Measurements from ENCODE around the gene RFX1. TPM values are rescaled to one million over a fixed set of nuclear protein-coding genes. Genes with fewer than 3 reads are reported as not detected.

RFX1 gene
- total and polyA plus RNA-seq, 9 of the 15 experiments (the other 6 are each of a cell fraction or from before 2014, with no cell fraction given), result 0.14 to 19.3 (median 1.2) TPM

DNA sequence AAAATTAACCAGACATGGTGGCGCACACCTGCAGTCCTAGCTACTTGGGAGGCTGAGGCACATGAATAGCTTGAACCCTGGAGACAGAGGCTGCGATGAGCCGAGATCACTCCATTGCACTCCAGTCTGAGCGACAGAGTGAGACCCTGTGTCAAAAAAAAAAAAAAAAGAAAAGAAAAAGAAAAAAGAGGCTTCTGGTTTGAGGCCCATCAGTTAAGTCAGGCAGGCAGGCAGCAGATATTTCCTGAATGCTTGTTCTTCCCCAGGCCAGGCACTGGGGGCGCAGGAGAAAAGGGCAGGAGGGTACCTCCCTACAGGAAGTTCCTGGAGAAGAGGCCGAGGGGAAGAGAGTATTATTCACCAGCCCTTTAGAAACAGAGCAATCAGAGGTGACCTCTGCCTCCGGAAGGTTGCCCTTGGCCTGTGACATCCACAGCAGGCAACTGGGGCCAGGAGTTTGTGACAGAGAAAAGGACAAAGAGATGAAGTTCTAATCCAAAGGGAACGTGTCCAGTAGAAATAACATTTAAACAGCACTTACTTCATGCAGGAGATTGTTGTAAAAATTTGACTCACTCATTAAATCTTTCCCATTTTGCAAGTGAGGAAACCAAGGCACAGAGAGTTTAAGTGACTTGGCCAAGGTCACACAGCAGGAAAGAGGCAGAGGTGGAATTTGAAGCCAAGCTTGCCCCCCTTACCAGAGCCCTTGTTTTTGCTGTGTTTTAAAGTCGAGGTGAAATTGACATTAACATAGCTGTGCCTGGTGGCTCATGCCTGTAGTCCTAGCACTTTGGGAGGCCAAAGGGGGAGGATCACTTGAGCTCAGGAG lies 17.5 kb upstream of the RFX1 start (continued):
- TF ChIP-seq ZNF408 (CRISPR knock-in tag; IDR thresholded peaks at IDR 0.05; ENCODE audit: low read depth) (no peak), MCM5 (IDR thresholded peaks at IDR 0.05; ENCODE audit: low read depth) (no peak), ZC3H4 (CRISPR knock-in tag; IDR thresholded peaks at IDR 0.05; ENCODE audit: borderline replicate concordance) (no peak), DPF2 (IDR thresholded peaks at IDR 0.05) (peak; percentile 45; the same call in 1 of the 2 replicates), GATAD2B (IDR thresholded peaks at IDR 0.05; ENCODE audit: borderline replicate concordance) (peak; percentile 32; the same call in 1 of the 2 replicates), KDM4B (IDR thresholded peaks at IDR 0.05; ENCODE audit: borderline replicate concordance in 2 of 2, low read depth in 1 of 2) (0 out of 4 replicates have a peak, but pooled peaks of 1 of the 2 experiments have one; percentile 5), NR2F6 (CRISPR knock-in tag; IDR thresholded peaks at IDR 0.05) (no peak), E2F3 (CRISPR knock-in tag; IDR thresholded peaks at IDR 0.05) (no peak), TBL1XR1 (IDR thresholded peaks at IDR 0.05; ENCODE audit: low read length in 2 of 2) (peak in 1 of 2 experiments; percentile 47; a peak in 1 of 4 replicates), XRCC5 (IDR thresholded peaks at IDR 0.05; ENCODE audit: low read depth, low read length) (peak; percentile 74; the same call in 1 of the 2 replicates), MAFK (IDR thresholded peaks at IDR 0.05; ENCODE audit: low read length) (no peak), ZKSCAN1 (IDR thresholded peaks at IDR 0.05; ENCODE audit: low read depth, low read length) (no peak), TRIM28 (IDR thresholded peaks at IDR 0.05) (peak; percentile 83)
- TF ChIP-seq, protein P1, sequence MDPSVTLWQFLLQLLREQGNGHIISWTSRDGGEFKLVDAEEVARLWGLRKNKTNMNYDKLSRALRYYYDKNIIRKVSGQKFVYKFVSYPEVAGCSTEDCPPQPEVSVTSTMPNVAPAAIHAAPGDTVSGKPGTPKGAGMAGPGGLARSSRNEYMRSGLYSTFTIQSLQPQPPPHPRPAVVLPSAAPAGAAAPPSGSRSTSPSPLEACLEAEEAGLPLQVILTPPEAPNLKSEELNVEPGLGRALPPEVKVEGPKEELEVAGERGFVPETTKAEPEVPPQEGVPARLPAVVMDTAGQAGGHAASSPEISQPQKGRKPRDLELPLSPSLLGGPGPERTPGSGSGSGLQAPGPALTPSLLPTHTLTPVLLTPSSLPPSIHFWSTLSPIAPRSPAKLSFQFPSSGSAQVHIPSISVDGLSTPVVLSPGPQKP (CRISPR knock-in tag; IDR thresholded peaks at IDR 0.05), result no peak
- TF ChIP-seq, protein P2, sequence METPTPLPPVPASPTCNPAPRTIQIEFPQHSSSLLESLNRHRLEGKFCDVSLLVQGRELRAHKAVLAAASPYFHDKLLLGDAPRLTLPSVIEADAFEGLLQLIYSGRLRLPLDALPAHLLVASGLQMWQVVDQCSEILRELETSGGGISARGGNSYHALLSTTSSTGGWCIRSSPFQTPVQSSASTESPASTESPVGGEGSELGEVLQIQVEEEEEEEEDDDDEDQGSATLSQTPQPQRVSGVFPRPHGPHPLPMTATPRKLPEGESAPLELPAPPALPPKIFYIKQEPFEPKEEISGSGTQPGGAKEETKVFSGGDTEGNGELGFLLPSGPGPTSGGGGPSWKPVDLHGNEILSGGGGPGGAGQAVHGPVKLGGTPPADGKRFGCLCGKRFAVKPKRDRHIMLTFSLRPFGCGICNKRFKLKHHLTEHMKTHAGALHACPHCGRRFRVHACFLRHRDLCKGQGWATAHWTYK (CRISPR knock-in tag; IDR thresholded peaks at IDR 0.05), result no peak
- TF ChIP-seq, protein P3, sequence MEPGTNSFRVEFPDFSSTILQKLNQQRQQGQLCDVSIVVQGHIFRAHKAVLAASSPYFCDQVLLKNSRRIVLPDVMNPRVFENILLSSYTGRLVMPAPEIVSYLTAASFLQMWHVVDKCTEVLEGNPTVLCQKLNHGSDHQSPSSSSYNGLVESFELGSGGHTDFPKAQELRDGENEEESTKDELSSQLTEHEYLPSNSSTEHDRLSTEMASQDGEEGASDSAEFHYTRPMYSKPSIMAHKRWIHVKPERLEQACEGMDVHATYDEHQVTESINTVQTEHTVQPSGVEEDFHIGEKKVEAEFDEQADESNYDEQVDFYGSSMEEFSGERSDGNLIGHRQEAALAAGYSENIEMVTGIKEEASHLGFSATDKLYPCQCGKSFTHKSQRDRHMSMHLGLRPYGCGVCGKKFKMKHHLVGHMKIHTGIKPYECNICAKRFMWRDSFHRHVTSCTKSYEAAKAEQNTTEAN (CRISPR knock-in tag; IDR thresholded peaks at IDR 0.05), result no peak
- TF ChIP-seq, protein P4, sequence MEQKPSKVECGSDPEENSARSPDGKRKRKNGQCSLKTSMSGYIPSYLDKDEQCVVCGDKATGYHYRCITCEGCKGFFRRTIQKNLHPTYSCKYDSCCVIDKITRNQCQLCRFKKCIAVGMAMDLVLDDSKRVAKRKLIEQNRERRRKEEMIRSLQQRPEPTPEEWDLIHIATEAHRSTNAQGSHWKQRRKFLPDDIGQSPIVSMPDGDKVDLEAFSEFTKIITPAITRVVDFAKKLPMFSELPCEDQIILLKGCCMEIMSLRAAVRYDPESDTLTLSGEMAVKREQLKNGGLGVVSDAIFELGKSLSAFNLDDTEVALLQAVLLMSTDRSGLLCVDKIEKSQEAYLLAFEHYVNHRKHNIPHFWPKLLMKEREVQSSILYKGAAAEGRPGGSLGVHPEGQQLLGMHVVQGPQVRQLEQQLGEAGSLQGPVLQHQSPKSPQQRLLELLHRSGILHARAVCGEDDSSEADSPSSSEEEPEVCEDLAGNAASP (IDR thresholded peaks at IDR 0.05), result no peak
- TF ChIP-seq, protein P5, sequence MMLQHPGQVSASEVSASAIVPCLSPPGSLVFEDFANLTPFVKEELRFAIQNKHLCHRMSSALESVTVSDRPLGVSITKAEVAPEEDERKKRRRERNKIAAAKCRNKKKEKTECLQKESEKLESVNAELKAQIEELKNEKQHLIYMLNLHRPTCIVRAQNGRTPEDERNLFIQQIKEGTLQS (IDR thresholded peaks at IDR 0.05), result no peak
- TF ChIP-seq, protein P5 (CRISPR knock-in tag; conservative IDR thresholded peaks at IDR 0.05), result no peak
- TF ChIP-seq, protein P6, sequence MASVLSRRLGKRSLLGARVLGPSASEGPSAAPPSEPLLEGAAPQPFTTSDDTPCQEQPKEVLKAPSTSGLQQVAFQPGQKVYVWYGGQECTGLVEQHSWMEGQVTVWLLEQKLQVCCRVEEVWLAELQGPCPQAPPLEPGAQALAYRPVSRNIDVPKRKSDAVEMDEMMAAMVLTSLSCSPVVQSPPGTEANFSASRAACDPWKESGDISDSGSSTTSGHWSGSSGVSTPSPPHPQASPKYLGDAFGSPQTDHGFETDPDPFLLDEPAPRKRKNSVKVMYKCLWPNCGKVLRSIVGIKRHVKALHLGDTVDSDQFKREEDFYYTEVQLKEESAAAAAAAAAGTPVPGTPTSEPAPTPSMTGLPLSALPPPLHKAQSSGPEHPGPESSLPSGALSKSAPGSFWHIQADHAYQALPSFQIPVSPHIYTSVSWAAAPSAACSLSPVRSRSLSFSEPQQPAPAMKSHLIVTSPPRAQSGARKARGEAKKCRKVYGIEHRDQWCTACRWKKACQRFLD (CRISPR knock-in tag; IDR thresholded peaks at IDR 0.05), result no peak
